NB4 (cell line): ENCODE data around the gene SLC6A12.

Experiments
- DNase-seq: peaks from one replicate; pipeline ENCODE4 v3.0.0; 2010; ENCODE audit warnings: low read depth
- H3K4me3 ChIP-seq: one replicate; pipeline ENCODE4 v1.5.1; 2011; ENCODE audit warnings: mild to moderate bottlenecking, low read depth, low read length, moderate library complexity
- MAX ChIP-seq: IDR thresholded peaks from 2 replicates; pipeline ENCODE4 v1.6.1; 2011; ENCODE audit warnings: low read depth, low read length
- MYC ChIP-seq: IDR thresholded peaks from 2 replicates; pipeline ENCODE4 v1.6.1; 2011; ENCODE audit warnings: low read depth, low read length
- POLR2A ChIP-seq: IDR thresholded peaks from 2 replicates; pipeline ENCODE4 v1.6.1; 2011; ENCODE audit warnings: mild to moderate bottlenecking; ENCODE audit not compliant: insufficient read length; ENCODE audit errors: extremely low read depth
- TF ChIP-seq, protein P1 (sequence below): IDR thresholded peaks from one replicate; pipeline ENCODE4 v1.5.1; 2012; ENCODE audit warnings: low read depth, low read length

The SLC6A12 gene

DNA sequence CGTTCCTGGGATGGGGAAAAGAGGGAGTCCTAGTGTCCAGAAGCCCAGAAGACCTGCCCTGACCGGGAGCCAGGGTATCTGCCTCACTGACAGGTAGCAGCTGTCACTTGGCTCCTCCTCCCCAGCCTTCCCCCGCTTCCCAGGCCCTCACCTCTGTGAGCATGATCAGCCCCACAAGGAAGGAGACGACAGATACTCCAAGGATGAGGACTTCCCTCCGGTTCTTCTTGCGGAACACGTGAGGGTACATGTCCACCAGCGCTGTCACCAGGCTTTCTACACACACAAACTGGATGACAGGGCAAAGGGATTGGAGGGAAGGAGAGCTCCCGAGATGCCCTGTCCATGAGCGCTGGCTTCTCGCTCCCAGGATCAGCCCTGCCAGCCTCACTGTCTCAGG lies 9.9 kb upstream of the SLC6A12 start:
- no peak for TF ChIP-seq MYC
- TF ChIP-seq, protein P1, sequence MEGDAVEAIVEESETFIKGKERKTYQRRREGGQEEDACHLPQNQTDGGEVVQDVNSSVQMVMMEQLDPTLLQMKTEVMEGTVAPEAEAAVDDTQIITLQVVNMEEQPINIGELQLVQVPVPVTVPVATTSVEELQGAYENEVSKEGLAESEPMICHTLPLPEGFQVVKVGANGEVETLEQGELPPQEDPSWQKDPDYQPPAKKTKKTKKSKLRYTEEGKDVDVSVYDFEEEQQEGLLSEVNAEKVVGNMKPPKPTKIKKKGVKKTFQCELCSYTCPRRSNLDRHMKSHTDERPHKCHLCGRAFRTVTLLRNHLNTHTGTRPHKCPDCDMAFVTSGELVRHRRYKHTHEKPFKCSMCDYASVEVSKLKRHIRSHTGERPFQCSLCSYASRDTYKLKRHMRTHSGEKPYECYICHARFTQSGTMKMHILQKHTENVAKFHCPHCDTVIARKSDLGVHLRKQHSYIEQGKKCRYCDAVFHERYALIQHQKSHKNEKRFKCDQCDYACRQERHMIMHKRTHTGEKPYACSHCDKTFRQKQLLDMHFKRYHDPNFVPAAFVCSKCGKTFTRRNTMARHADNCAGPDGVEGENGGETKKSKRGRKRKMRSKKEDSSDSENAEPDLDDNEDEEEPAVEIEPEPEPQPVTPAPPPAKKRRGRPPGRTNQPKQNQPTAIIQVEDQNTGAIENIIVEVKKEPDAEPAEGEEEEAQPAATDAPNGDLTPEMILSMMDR = no peak
- no peak for TF ChIP-seq POLR2A
- TF ChIP-seq MAX = no peak
- H3K4me3 ChIP-seq = no peak overlapping the region
- DNase-seq = no peak

GRCh38 chr12:221736-222135 lies 7.8 kb upstream of the SLC6A12 start:
- TF ChIP-seq, protein P1 = no peak
- TF ChIP-seq POLR2A (no peak), MAX (no peak), MYC (no peak)
- DNase-seq = no peak
- H3K4me3 ChIP-seq = no peak overlapping the region

DNA sequence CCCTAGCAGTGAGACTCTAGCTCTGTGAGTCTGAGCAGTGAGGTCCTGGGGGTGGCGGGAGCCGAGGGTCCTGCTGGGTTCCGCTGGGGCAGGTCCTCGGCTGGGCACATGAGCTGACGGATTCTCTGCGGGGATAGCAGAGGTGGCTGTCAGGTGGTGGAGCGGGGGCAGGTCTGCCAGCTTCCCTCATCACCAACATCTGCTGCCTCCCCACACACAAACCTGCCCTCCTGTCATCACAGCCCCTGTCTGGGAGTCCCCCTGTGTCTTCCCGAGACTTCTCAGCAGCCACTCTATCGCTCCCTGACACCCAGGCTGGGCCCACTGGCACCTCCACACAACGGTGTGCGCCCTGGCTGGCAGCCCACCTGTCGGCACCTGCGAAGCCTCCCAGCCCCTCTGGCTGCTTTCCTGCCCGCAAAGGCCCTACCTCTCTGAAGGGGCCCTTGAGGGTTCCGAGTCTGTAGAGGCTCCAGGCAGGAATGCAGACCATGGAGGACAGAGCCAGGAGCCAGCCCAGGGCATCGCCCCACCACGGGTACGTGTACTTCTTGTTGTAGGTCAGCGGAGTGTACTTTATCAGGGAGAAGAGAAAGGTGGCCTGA lies 7.1 kb upstream of the SLC6A12 start:
- TF ChIP-seq, protein P1 = no peak
- TF ChIP-seq POLR2A = no peak
- no peak for TF ChIP-seq MAX
- no peak for TF ChIP-seq MYC
- no peak overlapping the region for H3K4me3 ChIP-seq
- no peak for DNase-seq

DNA sequence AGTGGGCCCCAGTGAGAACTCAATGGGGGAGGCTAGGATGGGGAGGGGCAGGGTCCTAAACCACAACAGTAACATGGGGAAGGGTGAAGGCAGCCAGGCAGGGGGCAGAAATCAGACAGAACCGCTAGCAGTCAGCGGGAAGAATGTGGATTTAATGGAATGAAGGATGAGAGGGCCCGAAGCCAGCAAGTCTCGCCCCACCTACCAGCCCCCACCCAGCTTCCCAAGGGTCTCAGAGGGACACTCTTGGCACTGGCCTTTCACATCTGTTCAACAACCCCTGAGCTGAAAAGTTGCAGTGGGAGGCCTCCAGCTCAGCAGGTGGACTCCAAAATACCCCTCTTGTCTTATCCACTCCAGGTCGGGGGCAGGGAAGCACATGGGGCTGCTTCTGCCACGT lies 6.5 kb upstream of the SLC6A12 start:
- no peak for DNase-seq
- H3K4me3 ChIP-seq = no peak overlapping the region
- TF ChIP-seq POLR2A (no peak), MAX (no peak), MYC (no peak)
- TF ChIP-seq, protein P1 = no peak

- no peak for TF ChIP-seq MYC
- 0 out of 2 replicates have a peak, but pooled peaks have one; percentile 9 for TF ChIP-seq MAX
- TF ChIP-seq POLR2A = no peak
- TF ChIP-seq, protein P1 = peak; percentile 89
- H3K4me3 ChIP-seq = no peak overlapping the region
- peak; percentile 84 for DNase-seq
Observed at GRCh38 chr12:219891-220352, 6.0 kb upstream of the SLC6A12 start.
